Parathyroid adenoma (tissue), 2 donors: ENCODE measurements around the gene NDUFA6.

Experiments
- H2AFZ ChIP-seq: fragments of 300-600 bp; sonication (generic); one replicate; pipeline ENCODE4 v1.7.0; 2017; ENCODE audit warnings: antibody characterized with exemption, mild to moderate bottlenecking
- H3K27ac ChIP-seq: fragments of 300-600 bp; sonication (generic); one replicate; pipeline ENCODE4 v1.7.0; 2017
- H3K27me3 ChIP-seq: fragments of 300-600 bp; sonication (generic); one replicate; pipeline ENCODE4 v1.7.0; 2017; ENCODE audit warnings: low read length; ENCODE audit not compliant: control insufficient read depth, insufficient read depth
- H3K36me3 ChIP-seq: fragments of 300-600 bp; sonication (generic); one replicate; pipeline ENCODE4 v1.7.0; 2017; ENCODE audit warnings: low read length; ENCODE audit not compliant: control insufficient read depth, insufficient read depth
- H3K4me1 ChIP-seq: fragments of 300-600 bp; sonication (generic); one replicate; pipeline ENCODE4 v1.7.0; 2017; ENCODE audit warnings: control low read depth
- H3K4me2 ChIP-seq: fragments of 300-600 bp; sonication (generic); one replicate; pipeline ENCODE4 v1.7.0; 2017; ENCODE audit warnings: low read length
- H3K4me3 ChIP-seq: fragments of 300-600 bp; sonication (generic); one replicate; pipeline ENCODE4 v1.7.0; 2017; ENCODE audit warnings: low read depth, low read length
- H3K79me2 ChIP-seq: fragments of 300-600 bp; sonication (generic); one replicate; pipeline ENCODE4 v1.7.0; 2017; ENCODE audit warnings: control low read depth
- H3K9ac ChIP-seq: fragments of 300-600 bp; sonication (generic); one replicate; pipeline ENCODE4 v1.7.0; 2017; ENCODE audit warnings: mild to moderate bottlenecking
- H3K9me3 ChIP-seq: fragments of 300-600 bp; sonication (generic); one replicate; pipeline ENCODE4 v1.7.0; 2017; ENCODE audit warnings: low read length; ENCODE audit not compliant: control insufficient read depth
- TF ChIP-seq, protein P1 (sequence below): fragments of 300-600 bp; sonication (generic); IDR thresholded peaks from one replicate; pipeline ENCODE4 v1.7.0; 2017; ENCODE audit warnings: antibody characterized with exemption, mild to moderate bottlenecking
- donor health status: primary hyperparathyroidism.

Gene NDUFA6

DNA sequence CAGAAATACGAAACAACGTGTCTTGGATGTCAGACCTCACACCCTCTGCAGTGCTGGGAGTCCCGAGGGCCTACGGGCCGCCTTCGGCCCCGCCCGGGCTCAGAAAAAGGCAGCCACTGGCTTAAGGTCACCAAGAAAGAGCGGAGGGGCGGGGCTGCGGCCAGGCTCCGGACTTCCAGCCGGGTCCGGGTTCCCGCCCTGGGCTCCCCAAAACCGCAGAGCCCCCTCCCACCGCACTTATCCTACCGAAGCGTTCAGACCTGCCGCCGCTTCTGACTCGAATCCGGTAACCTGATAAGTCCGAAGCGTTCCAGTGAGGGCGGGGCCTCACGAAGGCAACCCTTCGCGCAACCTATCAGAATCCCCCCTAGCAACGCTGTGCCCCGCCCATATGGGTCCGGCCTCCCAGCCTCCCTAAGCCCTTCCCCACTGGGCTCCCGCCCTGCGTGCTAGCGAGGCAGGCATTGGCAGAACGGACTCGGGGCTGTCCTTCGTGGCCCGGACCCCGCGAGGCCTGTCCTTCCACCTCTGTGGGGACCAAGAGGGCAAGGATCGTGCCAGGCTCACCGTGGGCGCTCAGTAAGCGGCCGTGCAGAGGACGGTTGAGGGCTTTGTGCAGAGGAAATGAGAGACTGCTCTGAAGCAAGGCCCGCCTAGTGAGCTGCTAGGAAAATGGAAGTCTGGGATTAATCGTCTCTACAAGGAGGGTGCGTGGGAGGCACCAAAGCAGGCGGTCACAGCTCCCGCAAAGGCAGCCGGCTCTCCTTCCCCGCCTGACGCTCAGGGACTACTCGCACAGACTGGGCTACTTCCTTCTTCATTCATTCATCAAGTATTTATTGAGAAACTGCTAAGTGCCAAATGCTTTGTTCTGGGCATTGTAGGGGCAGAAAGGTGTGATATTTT is 19.8 kb downstream of the NDUFA6 start, which contains the start of gene NAGA:
TSS of gene NAGA (minus strand) at position 296 of the 906 bp plus-strand sequence. CDS start 515 bp downstream, outside the sequence.
- Histone ChIP-seq H3K9ac (no peak within 1 kb of the TSS), H2AFZ (peak within 1 kb of the TSS; percentile 94), H3K4me3 (peak within 1 kb of the TSS; percentile 90), H3K79me2 (no peaks in the 10 kb centered on the region), H3K27me3 (no peaks in the 10 kb centered on the region), H3K27ac (peak within 1 kb of the TSS; percentile 90), H3K36me3 (no peaks in the 10 kb centered on the region), H3K9me3 (no peaks in the 10 kb centered on the region), H3K4me2 (peak within 1 kb of the TSS; percentile 99), H3K4me1 (peaks cover 8% of the 10 kb centered on the region)
- TF ChIP-seq, protein P1, sequence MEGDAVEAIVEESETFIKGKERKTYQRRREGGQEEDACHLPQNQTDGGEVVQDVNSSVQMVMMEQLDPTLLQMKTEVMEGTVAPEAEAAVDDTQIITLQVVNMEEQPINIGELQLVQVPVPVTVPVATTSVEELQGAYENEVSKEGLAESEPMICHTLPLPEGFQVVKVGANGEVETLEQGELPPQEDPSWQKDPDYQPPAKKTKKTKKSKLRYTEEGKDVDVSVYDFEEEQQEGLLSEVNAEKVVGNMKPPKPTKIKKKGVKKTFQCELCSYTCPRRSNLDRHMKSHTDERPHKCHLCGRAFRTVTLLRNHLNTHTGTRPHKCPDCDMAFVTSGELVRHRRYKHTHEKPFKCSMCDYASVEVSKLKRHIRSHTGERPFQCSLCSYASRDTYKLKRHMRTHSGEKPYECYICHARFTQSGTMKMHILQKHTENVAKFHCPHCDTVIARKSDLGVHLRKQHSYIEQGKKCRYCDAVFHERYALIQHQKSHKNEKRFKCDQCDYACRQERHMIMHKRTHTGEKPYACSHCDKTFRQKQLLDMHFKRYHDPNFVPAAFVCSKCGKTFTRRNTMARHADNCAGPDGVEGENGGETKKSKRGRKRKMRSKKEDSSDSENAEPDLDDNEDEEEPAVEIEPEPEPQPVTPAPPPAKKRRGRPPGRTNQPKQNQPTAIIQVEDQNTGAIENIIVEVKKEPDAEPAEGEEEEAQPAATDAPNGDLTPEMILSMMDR = no peak

DNA sequence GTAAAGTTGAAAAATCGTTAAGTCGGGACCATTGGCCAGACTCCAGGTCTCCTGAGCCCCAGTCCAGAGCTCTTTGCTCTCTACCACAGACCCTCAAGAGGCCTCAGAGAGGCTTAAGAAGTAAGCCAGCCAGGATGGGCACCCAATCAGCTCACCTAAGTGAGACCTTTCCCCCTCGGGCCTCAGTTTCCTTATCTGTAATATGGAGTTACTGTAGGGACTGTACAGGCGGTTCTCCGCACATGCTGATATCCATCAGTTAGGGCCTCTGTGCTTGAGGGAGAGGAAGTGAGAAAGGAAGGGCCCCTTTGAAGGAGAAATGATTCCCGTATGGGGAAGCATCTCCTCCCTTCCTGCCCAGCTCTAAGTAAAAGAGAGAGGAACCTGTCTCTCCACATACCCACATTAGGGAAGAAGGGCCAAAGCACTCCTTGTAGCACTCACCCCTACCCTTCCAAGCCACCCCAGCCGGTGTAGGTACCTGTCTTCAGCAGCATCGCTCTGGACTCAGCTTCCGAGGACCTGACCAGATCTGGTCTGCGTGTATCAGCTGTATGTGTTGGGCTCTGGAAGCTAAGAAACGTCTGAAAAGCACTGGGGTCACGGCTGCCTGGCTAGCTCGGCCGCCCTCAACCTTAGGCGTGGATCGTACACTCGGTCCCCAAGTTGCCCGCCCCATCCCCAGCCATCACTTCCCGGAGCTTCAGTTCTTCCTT is 20.6 kb downstream of the NDUFA6 start:
- TF ChIP-seq, protein P1 = no peak
- H2AFZ ChIP-seq = peak overlapping the region; percentile 94
- H3K4me2 ChIP-seq = peak overlapping the region; percentile 99
- no peaks in the 10 kb centered on the region for H3K9me3 ChIP-seq
- H3K36me3 ChIP-seq = no peaks in the 10 kb centered on the region
- H3K9ac ChIP-seq = no peak overlapping the region
- no peaks in the 10 kb centered on the region for H3K79me2 ChIP-seq
- H3K27ac ChIP-seq = peak overlapping the region; percentile 90
- H3K4me3 ChIP-seq = peak overlapping the region; percentile 90
- no peaks in the 10 kb centered on the region for H3K27me3 ChIP-seq
- H3K4me1 ChIP-seq = peaks cover 8% of the 10 kb centered on the region

GRCh38 chr22:42068291-42068690 is 22.3 kb downstream of the NDUFA6 start:
- Histone ChIP-seq H3K27me3 (no peaks in the 10 kb centered on the region), H3K9me3 (no peaks in the 10 kb centered on the region), H3K36me3 (no peaks in the 10 kb centered on the region), H3K27ac (no peak overlapping the region), H3K4me3 (no peak overlapping the region), H3K4me2 (no peak overlapping the region), H2AFZ (no peak overlapping the region), H3K4me1 (peaks cover 8% of the 10 kb centered on the region), H3K79me2 (no peaks in the 10 kb centered on the region), H3K9ac (no peak overlapping the region)
- TF ChIP-seq, protein P1 = no peak

GRCh38 chr22:42067671-42068251 is 22.8 kb downstream of the NDUFA6 start:
- TF ChIP-seq, protein P1 = no peak
- Histone ChIP-seq H3K4me1 (peaks cover 8% of the 10 kb centered on the region), H3K4me2 (no peak overlapping the region), H3K27ac (no peak overlapping the region), H3K4me3 (no peak overlapping the region), H3K9me3 (no peaks in the 10 kb centered on the region), H3K27me3 (no peaks in the 10 kb centered on the region), H3K9ac (no peak overlapping the region), H3K36me3 (no peaks in the 10 kb centered on the region), H3K79me2 (no peaks in the 10 kb centered on the region), H2AFZ (no peak overlapping the region)
